GM11168 (cell line): ENCODE results near the gene MKNK2.

Experiments used
- in situ Hi-C: fragments of 300-500 bp; cut with MboI; formaldehyde crosslinking; loops from one replicate; pipeline ENCODE4 v1.12.0; 2022; ENCODE audit warnings: low sequenced_read_pairs; ENCODE audit not compliant: unreplicated experiment

The MKNK2 gene

DNA sequence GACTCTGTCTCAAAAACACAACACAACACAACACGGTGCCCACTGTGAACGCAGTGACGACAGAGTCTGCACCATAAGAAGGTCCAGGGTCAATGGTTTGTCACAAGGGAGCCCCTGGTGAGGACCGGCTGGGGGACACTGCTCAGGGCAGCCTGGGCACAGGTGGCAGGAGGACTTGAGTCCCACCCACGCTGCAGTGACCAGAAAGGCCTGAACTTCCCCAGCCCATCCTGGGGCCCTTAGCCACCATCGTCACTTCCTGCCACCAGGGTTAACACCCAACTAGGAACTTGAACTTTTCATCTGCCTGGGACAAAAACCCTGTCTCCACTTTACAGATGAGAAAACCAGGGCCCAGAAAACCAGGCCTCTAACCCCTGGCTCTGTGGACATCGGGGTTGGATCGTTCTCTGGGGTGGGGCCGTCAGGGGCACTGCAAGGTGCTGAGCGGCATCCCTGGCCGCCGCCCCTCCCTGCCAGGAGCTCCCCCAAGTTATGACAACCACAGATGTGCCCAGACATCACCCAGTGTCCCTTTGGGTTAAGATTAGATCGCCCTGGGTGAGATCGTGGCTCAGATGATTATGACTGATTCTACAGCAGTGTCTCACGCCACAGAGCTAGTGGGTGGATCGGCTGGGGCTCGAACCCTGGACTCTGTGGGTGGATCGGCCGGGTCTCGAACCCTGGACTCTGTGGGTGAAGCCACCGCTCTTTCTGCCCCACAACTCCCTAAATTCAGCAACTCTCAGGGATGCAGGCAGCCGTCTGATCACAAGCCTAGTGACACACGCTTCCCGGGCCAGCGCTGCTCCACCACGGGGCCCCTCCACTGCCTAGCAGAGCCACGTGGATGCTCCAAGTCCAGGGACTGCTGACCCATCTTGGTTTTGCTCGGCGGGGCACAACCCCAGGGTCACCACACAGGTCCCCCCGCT is 31.1 kb upstream of the MKNK2 start:
- in situ Hi-C loops, result loop anchor here (5.0 kb wide), 1 partner anchor 55 kb away; no protein-coding TSS in a partner anchor

DNA sequence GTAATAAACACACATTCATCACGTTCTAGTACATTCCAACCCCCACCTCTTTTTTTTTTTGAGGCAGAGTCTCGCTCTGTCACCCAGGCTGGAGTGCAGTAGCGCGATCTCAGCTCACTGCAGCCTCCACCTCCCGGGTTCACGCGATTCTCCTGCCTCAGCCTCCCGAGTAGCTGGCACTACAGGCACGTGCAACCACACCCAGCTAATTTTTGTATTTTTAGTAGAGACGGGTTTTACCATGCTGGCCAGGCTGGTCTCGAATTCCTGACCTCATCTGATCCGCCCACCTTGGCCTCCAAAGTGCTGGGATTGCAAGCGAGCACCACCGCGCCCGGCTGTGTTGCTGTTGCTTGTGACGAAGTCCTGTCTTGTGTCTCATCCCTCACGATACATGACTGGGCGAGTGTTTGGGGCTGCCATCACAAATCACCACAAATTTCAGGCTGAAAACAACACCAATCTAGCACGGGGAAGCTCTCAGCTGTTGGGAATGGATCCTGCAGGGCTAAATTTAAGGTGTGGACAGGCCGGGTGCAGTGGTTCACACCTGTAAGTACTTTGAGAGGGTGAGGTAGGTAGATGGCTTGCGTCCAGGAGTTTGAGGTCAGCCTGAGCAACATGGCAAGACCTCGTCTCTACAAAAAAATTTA is 29.4 kb upstream of the MKNK2 start:
- in situ Hi-C loops, result loop anchor here (5.0 kb wide), 1 partner anchor 53 kb away; no protein-coding TSS in a partner anchor

DNA sequence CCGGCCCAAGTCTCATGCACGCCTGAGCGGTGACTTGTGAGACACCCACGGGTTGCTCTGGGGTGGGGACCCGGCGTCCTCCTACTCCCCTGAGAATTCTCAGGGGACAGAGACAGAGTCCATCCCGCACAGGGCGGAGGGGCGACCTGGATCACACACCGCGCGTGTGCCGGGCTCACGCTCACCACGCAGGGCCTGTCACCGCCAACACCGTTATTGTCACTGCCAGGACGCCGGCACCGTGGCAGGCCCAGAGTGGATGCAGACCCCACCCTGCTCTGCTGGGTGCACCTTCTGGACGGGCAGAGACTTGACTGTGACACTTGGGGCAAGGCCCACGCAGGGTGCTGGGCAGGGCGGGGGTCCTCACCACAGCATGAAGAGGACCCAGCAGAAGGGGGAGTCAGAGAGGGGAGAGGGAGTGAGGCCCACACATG is 28.8 kb upstream of the MKNK2 start:
- in situ Hi-C loops, result loop anchor here (5.0 to 10.0 kb wide), 2 partner anchors 53 to 155 kb away; no protein-coding TSS in a partner anchor

DNA sequence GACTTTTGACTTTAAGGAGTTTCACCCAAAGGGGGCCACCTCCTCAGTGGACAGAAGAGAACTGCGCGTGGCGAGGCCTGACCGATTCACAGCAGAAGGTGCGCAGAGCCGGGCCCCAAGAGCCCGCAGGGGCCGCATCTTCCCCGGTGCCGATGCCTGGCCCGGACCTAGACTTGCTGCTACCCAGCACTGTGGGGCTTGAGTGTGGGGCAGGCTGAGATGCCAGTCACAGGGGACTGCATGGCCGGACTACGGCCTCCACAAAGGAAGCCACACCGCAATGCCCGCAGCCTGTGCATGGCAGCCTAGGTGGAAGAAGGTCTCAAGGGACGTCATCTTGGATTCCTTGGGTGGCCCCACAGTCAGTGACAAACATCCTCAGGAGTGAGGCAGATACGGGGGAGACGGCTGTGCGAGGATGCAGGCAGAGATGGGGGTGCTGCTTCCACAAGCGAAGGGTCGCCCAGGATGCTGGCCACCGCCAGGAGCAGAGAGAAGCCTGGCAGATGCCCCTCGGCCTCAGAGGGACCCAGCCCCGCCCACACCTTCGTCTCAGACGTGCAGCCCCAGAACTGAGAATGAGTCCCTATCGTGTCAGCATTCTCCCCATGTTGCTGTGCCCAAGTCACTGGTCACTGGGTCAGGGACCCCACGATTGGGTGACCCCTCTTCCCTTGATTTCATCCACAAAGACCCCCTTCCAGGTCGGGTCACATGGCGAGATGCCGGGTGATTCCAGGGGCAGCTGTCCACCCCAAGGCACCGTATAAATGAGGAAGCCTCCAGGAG is 28.2 kb upstream of the MKNK2 start:
- in situ Hi-C loops, result loop anchor here (10.0 kb wide), 1 partner anchor 154 kb away; no protein-coding TSS in a partner anchor

DNA sequence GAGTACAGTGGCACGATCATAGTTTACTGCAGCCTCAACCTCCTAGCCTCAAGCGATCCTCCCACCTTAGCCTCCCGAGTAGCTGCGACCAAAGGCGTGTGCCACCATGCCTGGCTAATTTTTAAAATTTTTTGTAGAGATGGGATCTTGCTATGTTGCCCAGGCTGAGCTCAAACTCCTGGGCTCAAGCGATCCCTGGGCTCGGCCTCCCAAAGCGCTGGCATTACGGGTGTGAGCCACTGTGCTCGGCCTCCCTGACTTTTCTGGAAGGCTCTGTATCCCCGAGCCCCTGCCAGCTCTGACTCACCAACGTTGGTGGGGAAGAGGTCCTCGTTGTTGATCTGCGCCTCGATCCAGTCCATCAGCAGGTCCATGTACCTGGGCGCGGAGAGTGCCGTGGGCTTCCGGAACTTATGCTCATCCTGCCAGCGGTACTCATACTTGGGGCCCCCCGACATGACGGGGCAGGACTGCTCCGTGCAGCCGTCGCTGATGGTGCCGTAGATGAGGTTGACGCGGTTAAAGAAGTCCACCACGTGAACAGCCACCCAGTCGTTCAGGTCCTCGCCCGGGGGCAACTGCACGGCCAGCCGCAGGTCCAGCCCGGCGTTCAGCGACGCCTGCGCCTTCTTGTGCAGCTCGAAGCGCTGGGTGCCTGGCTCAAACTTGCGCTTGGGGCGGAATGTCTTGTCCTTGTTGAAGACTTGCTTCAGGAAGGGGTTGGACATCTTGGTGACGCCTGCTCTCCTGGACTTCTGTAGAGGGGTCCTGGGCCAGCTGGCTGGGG is 27.0 kb upstream of the MKNK2 start:
- in situ Hi-C loops, result loop anchor here (10.0 kb wide), 1 partner anchor 153 kb away; no protein-coding TSS in a partner anchor

DNA sequence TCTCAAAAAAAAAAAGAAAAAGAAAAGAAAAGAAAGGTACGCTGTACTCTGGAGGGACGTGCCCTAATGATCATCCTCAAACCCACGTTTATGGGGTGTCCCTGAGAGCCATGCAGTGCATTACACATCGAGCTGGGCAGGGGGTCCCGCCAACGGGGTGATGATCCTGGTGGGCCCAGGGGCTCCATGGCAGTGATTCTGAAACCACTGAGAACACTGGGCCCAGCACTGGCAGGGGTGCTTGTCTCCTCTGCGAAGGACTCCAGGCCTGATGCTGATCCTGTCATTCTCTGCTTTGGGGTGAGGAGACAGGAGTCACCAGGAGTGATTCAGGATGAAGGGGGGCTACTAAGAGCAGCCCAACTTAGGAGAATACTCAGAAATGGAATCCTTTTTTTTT is 26.4 kb upstream of the MKNK2 start:
- in situ Hi-C loops, result loop anchor here (10.0 kb wide), 1 partner anchor 153 kb away; no protein-coding TSS in a partner anchor

DNA sequence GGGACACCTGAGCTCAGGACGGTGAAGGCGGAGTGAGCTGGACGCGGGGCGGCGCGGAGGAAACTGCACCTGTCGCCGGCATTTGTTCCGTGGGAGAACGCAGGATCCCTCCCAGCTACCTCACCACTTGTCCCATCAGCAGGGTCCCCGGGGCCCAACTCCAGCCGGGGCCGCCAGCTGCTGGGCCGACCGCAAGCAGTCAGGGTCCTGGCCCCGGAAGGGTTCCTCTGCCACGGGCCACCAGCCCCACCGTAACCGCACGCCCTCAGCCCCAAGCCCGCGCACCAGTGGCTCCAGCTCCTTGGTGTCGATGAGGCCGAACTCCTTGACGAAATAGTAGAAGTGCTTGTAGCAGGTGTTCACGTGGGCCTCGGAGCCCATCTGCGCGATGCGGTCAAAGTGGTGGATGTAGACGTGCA is 25.5 kb upstream of the MKNK2 start:
- in situ Hi-C loops, result loop anchor here (10.0 kb wide), 1 partner anchor 152 kb away; no protein-coding TSS in a partner anchor

DNA sequence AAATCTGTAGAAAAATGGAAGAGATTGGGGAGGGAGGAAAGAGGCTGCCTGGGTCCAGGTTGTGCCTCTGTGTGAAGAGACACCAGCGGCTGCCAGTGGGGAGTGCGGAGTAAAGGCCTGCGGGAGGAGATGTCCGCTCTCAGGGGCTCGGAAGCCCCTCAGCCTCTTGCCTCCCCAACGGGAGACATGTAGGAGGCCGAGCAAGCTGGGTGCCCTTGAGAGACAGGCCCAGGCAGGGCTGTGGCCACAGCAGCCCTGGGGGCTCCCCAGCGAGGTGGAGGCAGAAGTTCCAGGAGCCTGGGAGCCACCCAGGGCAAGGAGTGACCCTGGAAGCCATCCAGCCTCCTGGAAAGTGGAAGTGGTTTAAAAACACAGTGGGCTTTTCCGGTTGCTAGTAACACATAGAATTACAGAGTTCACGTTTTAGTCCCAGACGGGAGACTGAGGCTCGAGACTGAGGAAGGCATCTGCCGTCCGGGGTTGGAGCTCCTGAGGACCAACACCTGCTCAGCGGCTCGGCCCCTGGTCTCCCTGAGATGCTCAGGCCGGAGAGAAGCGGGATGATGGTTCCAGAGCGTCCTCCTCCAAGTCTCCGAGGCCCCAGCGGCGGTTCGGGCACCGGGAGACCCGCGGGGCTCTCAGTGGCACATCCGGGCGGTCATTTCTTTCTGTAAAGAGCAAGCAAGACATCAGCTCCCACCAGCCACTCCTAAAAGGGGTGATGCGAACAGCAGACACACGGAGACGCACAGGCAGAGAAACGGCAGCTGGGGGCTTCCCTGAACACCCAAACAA is 21.9 kb upstream of the MKNK2 start:
- in situ Hi-C loops, result loop anchor here (10.0 kb wide), 1 partner anchor 148 kb away; no protein-coding TSS in a partner anchor

DNA sequence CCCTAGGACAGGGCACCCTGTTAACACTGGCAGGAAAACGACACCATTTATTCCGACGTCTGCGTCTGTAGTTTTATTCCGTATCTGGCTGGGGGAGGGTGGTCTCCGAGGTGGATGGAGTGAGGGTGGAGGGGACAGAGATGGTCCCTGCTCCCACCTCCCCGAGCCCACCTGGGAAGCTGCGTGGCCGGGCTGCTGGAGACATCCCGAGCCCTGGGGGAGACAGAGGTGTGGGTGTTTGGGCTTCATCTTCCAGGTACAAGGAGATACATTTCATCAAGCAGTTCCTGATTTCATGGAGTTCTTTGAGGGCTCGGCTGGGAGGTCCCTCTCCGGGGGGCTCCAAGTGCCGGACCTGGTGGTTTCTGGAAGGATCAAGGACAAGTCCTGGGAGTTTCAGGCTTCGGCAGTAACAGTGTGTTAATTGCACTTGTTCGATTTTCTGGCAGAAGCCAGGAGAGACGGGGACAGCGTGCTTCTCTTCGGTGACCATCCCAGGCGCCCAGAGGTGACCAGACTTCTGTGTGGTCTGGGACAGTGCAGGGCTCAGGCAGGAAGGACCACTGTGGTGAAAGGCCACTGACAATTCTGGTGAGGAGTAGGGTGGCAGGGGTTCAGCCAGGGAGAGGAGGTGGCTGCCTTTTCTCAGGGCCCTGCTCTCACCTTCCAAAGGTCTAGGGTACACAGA is 20.1 kb upstream of the MKNK2 start:
- in situ Hi-C loops, result loop anchor here (10.0 kb wide), 1 partner anchor 146 kb away; no protein-coding TSS in a partner anchor

DNA sequence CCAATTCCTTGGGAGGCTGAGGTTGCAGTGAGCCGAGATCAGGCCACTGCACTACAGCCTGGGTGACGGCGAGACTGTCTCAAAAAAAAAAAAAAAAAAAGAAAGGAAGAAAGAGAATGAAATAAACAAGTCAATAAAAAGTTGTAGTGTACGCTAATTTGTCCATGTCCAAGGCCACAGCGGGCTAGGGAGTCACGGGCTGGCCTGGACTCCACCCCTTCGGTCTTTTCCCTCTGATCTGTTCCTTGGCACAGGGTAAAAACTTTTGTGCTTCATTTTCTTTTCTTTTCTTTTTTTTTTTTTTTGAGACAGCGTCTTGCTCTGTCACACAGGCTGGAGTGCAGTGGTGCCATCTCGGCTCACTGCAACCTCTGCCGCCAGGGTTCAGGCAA is 19.4 kb upstream of the MKNK2 start:
- in situ Hi-C loops, result loop anchor here (10.0 kb wide), 1 partner anchor 146 kb away; no protein-coding TSS in a partner anchor

DNA sequence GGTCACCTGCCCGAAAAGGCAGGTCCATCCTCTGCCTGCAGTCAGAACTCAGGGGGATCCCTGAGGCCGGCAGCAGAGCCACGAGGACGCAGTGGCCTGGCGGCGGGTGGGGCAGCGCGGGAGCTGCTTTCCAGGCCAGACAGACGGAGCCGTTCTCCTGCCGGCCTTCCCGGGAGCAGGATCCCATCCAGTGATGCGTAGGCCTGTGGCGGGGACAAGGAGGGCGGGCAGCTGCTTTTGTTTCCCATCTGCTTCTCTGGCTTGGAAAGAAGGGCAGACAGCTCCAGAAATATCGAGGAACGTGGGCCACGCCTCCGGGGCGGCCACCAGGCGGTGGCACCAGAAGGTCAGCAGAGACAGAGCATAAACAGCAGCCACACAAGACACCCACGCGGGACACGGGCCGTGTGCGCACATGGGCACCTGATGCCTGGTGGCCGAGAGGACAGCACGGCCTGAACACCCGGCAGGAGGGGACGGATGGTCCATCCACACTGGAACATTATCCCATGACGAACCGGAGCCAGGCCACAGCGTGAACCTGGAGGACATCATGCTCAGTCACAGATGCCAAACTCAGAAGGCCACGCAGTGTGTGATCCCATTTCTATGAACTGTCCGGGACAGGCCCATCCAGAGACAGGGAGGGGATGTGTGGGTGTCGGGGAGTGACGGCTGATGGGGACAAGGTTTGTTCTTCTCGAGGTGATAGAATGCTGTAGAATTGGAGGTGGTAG is 13.9 kb upstream of the MKNK2 start:
- in situ Hi-C loops, result no loop called here

DNA sequence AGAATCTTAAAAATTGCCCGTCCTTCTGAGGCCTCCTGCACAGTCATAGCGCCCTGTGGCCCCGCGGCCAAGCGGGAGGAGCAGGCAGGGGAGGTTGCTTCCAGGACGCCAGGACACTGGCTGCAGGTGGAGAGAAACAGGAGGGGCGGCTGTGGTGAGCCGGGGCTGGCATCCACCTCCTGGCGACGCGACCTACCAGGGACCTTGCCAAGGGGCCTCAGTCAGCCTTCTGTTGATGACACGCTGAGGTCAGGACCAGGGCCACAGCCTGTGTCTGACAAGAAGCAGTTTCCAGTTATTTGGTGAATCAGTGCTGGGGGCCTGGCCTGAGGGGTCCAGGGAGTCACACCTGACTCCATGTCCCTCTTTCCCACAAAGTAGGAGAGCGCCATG is 13.3 kb upstream of the MKNK2 start:
- in situ Hi-C loops, result no loop called here

DNA sequence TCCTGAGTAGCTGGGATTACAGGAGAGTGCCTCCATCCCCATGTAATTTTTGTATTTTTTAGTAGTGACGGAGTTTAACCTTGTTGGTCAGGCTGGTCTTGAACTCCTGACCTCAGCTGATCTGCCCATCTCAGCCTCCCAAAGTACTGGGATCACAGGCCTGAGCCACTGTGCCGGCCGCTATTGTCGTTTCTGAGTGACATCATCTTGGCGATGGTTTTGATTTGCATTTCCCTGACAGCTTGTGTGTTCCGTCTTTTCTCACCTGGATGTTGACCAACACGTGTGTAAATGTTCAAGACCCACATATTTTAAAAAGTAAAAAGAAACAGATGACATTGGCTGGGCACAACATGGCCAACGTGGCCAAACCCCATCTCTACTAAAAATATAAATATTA is 12.8 kb upstream of the MKNK2 start:
- in situ Hi-C loops, result no loop called here

DNA sequence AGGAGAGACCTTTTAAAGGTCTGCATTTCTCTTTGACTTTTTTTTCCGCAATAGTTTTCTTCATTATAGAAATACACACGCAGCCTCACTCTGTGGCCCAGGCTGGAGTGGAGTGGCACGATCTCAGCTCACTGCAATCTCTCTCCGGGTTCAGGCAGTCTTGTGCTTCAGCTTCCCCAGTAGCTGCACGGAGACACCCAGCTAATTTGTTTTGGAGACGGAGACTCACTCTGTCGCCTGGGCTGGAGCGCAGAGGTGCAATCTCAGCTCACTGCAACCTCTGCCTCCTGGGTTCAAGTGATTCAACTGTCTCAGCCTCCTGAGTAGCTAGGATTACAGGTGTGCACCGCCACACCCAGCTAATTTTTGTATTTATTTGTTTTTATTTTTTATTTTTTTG is 11.7 kb upstream of the MKNK2 start:
- in situ Hi-C loops, result no loop called here

DNA sequence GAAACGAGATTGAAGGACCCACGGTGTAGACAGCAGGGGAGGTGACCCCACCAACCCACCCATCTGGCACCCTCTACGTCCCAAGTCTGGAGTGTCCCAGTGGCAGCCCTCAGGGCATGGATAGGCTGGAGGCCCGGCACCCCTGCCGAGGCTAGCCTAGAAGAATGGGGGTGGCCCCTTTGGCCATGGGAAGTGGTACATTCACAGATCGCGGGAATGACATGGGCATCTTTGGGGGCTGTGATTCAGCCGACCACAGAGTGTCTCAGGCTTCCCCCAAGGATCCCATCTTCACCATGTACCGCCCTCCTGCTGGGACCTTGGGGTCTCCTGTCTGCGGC is 11.3 kb upstream of the MKNK2 start:
- in situ Hi-C loops, result no loop called here

DNA sequence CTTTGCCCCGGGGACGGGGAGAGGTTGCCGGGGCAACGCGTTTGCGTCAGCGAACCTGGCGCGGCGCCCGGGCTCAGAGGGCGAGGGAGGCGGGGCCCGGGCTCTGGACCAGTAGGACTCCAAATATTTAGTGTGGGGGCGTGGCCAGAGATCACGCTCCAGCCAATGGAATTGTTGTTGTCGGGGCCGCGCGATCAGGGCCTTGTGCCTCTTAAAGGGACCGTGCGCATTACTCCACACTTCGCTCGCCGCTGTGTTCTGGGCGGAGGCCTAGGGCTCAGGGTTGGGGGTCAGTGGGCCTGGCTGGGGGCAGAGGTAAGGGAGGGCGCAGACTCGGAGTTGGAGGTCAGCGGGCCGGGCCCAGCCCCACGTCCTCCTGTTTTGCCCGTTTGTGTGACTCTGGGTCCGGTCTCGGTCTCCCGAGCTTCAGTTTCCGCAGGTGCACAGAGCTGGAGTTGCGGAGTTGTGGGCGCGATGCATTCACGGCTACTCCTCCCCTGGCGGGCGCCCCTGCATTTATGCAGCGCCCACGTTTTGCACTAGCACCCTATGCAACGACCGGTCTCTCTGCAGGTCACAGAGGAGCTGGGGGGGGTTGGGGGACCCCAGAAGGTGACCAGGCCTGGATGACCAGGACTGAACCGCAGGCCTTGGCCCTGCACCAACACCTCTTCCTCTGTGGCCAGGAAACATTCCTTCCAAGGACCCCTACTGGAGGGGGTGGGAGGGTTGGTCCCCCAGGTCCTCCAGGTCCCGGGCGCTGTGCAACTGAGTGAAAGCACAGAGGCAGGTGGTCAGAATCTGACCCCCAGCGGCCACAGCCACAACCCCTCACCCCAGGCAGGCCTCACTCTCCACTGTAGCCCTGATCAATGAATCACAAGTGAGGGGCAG is 10.7 kb upstream of the MKNK2 start:
- in situ Hi-C loops, result no loop called here
